CD14-positive monocyte (primary cell): Measurements from ENCODE around the gene NRG3. TPM values are rescaled to one million over a fixed set of nuclear protein-coding genes. Genes with fewer than 3 reads are reported as not detected.

Experiments used
- DNase-seq, 3 donors: peaks; one replicate each; pipeline ENCODE4 v3.0.0-alpha.2; 2011 to 2022
- H2AFZ ChIP-seq: 2 replicates; pipeline ENCODE4 v1.6.0; 2012; ENCODE audit warnings: mild to moderate bottlenecking, low read depth, low read length, inconsistent platforms; ENCODE audit not compliant: insufficient read depth, poor library complexity, severe bottlenecking
- H3K27ac ChIP-seq, 2 donors: 1 replicate in 1 of 2; 2 replicates in 1 of 2; pipeline ENCODE4 v1.5.1; 2012 to 2013; ENCODE audit warnings: low read length in 2 of 2, control low read depth in 1 of 2, inconsistent platforms in 1 of 2, low read depth in 1 of 2, mild to moderate bottlenecking in 1 of 2
- H3K27me3 ChIP-seq, 2 donors: one replicate each; pipeline versions ENCODE4 v1.6.0 to v1.6.1; 2011 to 2013; ENCODE audit warnings: low read length in 2 of 2; ENCODE audit not compliant: control insufficient read depth in 2 of 2, insufficient read depth in 2 of 2
- H3K36me3 ChIP-seq, 2 donors: replicated peaks in 1 of 2; 1 replicate in 1 of 2; 2 replicates in 1 of 2; pipeline versions ENCODE4 v1.5.1 to v1.6.1; 2012 to 2013; ENCODE audit warnings: low read length in 2 of 2, control low read depth in 1 of 2, inconsistent platforms in 1 of 2, mild to moderate bottlenecking in 1 of 2; ENCODE audit not compliant: insufficient read depth in 2 of 2, control insufficient read depth in 1 of 2
- H3K4me1 ChIP-seq, 2 donors: 1 replicate in 1 of 2; 2 replicates in 1 of 2; pipeline versions ENCODE4 v1.5.1 to v1.6.1; 2012 to 2013; ENCODE audit warnings: low read length in 2 of 2, control low read depth in 1 of 2, inconsistent platforms in 1 of 2, mild to moderate bottlenecking in 1 of 2, moderate library complexity in 1 of 2; ENCODE audit not compliant: insufficient read depth in 2 of 2, control insufficient read depth in 1 of 2
- H3K4me2 ChIP-seq: replicated peaks from 2 replicates; pipeline ENCODE3; 2012; ENCODE audit warnings: low read length, moderate library complexity, mild to moderate bottlenecking; ENCODE audit not compliant: poor library complexity, severe bottlenecking; ENCODE audit errors: extremely low read depth
- H3K4me3 ChIP-seq, 3 experiments: fragments of 200-600 bp in 1 of 3; sonication (generic) in 1 of 3; replicated peaks in 1 of 3; 1 replicate in 2 of 3; 2 replicates in 1 of 3; pipeline ENCODE4 v1.5.1; 2011 to 2013; ENCODE audit warnings: low read length in 3 of 3, mild to moderate bottlenecking in 3 of 3, control low read depth in 2 of 3, low read depth in 2 of 3, inconsistent platforms in 1 of 3, moderate library complexity in 1 of 3
- H3K79me2 ChIP-seq: 2 replicates; pipeline ENCODE4 v1.6.0; 2012; ENCODE audit warnings: mild to moderate bottlenecking, control low read depth, inconsistent platforms, low read length, moderate library complexity; ENCODE audit not compliant: insufficient read depth
- H3K9ac ChIP-seq: 2 replicates; pipeline ENCODE4 v1.6.0; 2017; ENCODE audit warnings: low read length, mild to moderate bottlenecking; ENCODE audit not compliant: insufficient read depth, poor library complexity, severe bottlenecking
- H3K9me3 ChIP-seq, 2 donors: replicated peaks in 1 of 2; 1 replicate in 1 of 2; 2 replicates in 1 of 2; pipeline versions ENCODE4 v1.5.1 to v1.6.1; 2012 to 2013; ENCODE audit warnings: low read length in 2 of 2, control low read depth in 1 of 2; ENCODE audit not compliant: control insufficient read depth in 1 of 2, insufficient read depth in 1 of 2
- H4K20me1 ChIP-seq: 2 replicates; pipeline ENCODE4 v1.6.0; 2012; ENCODE audit warnings: mild to moderate bottlenecking, low read length, control low read depth, moderate library complexity; ENCODE audit not compliant: insufficient read depth
- H3K27ac Mint-ChIP-seq, 7 donors: one replicate each; pipeline ENCODE4 v1.8.0; 2020; ENCODE audit warnings: mild to moderate bottlenecking in 7 of 7, mixed read lengths in 7 of 7, moderate library complexity in 6 of 7, inconsistent platforms in 2 of 7
- H3K27me3 Mint-ChIP-seq, 3 donors: one replicate each; pipeline ENCODE4 v1.8.0; 2021 to 2022; ENCODE audit warnings: low read depth in 3 of 3, mild to moderate bottlenecking in 3 of 3, mixed read lengths in 3 of 3, moderate library complexity in 3 of 3, inconsistent platforms in 1 of 3
- H3K36me3 Mint-ChIP-seq, 2 donors: one replicate each; pipeline ENCODE4 v1.8.0; 2020; ENCODE audit warnings: mixed read lengths in 2 of 2, inconsistent platforms in 1 of 2, mild to moderate bottlenecking in 1 of 2
- H3K4me1 Mint-ChIP-seq: one replicate; pipeline ENCODE4 v1.8.0; 2020; ENCODE audit warnings: mild to moderate bottlenecking, mixed read lengths
- H3K4me3 Mint-ChIP-seq, 2 donors: one replicate each; pipeline ENCODE4 v1.8.0; 2020; ENCODE audit warnings: mild to moderate bottlenecking in 2 of 2, mixed read lengths in 2 of 2, moderate library complexity in 1 of 2
- H3K9me3 Mint-ChIP-seq, 7 donors: one replicate each; pipeline ENCODE4 v1.8.0; 2020 to 2022; ENCODE audit warnings: mixed read lengths in 7 of 7, mild to moderate bottlenecking in 6 of 7, moderate library complexity in 6 of 7, inconsistent platforms in 2 of 7
- WGBS: methylation state at CpG from one replicate; pipeline ENCODE4 v1.1.5; 2013; ENCODE audit warnings: missing lambda C conversion rate; ENCODE audit not compliant: insufficient coverage; 5-methylcytosine and 5-hydroxymethylcytosine counted together
- intact Hi-C, 2 donors: fragments of 100-400 bp; cut with micrococcal nuclease; formaldehyde crosslinking; loops; one replicate each; pipeline versions ENCODE4 v1.15.0 to v1.15.1; 2023
- polyA plus RNA-seq, 3 donors: library from polyadenylated mRNA; depleted of rRNA in 1 of 3; unstranded in 2 of 3; stranded (reverse) in 1 of 3; fragments of 300-500 nt in 2 of 3; fragments of >200 nt in 1 of 3; fragmentation: Illumina TruSeq in 2 of 3; gene quantifications; 1 replicate in 2 of 3; 2 replicates in 1 of 3; pipeline ENCODE4 v1.2.3, GENCODE V29; 2012 to 2021
- TF ChIP-seq, protein P1 (sequence below): fragments of 200-600 bp; IDR thresholded peaks from one replicate; pipeline ENCODE4 v1.8.0; 2022; ENCODE audit warnings: antibody characterized with exemption, mild to moderate bottlenecking

Gene NRG3
- polyA plus RNA-seq, 3 donors, result not detected

DNA sequence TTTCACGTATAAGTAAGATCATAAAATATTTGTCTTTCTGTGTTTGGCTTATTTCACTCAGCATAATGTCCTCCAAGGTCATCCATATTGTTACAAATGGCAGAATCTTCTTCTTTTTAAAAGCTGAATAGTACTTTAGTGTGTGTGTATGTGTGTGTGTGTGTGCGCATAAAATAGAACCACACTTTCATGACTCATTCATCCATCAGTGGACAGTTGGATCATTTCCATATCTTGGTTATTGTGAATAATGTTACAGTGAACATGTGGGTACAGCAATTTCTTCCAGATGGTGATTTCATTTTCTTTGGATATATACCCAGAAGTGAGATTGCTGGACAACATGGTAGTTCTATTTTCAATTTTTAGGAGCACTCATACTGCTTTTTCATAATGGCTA is 622.4 kb downstream of the NRG3 start:
- no peaks in the 10 kb centered on the region for H3K36me3 Mint-ChIP-seq
- Histone ChIP-seq H3K36me3 (no peaks in the 10 kb centered on the region), H3K9me3 (no peaks in the 10 kb centered on the region), H3K4me3 (no peak overlapping the region), H3K27ac (no peak overlapping the region), H3K9ac (no peak overlapping the region), H3K4me2 (no peak overlapping the region), H3K27me3 (no peaks in the 10 kb centered on the region), H3K79me2 (no peaks in the 10 kb centered on the region), H3K4me1 (no peaks in the 10 kb centered on the region), H4K20me1 (no peaks in the 10 kb centered on the region), H2AFZ (no peak overlapping the region)
- H3K27me3 Mint-ChIP-seq, result no peaks in the 10 kb centered on the region
- DNase-seq, result no peak
- H3K4me1 Mint-ChIP-seq, result no peaks in the 10 kb centered on the region
- WGBS, result no CpG with 5 or more reads among the region's 2 CpGs
- no peak overlapping the region for H3K4me3 Mint-ChIP-seq
- H3K9me3 Mint-ChIP-seq, result peaks cover 0 to 2% (median 0%) of the 10 kb centered on the region in 7 donors
- no peak overlapping the region for H3K27ac Mint-ChIP-seq
- intact Hi-C loops, result no loop called here
- TF ChIP-seq, protein P1, sequence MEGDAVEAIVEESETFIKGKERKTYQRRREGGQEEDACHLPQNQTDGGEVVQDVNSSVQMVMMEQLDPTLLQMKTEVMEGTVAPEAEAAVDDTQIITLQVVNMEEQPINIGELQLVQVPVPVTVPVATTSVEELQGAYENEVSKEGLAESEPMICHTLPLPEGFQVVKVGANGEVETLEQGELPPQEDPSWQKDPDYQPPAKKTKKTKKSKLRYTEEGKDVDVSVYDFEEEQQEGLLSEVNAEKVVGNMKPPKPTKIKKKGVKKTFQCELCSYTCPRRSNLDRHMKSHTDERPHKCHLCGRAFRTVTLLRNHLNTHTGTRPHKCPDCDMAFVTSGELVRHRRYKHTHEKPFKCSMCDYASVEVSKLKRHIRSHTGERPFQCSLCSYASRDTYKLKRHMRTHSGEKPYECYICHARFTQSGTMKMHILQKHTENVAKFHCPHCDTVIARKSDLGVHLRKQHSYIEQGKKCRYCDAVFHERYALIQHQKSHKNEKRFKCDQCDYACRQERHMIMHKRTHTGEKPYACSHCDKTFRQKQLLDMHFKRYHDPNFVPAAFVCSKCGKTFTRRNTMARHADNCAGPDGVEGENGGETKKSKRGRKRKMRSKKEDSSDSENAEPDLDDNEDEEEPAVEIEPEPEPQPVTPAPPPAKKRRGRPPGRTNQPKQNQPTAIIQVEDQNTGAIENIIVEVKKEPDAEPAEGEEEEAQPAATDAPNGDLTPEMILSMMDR, result no peak

DNA sequence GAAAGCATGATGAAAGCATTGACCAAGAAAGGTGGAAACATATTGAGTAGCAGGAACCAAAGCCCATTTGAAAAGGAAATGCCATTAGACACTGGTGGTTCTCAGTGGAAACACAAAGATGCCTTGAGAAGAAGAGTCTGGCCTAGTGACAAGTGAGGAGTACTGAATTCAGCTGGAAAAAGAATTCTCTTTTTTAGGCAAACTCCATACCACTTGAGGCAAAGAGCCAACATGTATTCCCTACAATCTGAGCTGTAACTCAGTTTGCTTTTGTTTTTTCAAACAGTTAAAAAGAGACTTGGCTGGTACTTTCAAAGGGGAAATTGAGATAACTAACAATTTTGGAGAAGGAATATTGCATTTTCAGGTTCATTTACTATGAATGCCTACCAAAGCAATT is 624.0 kb downstream of the NRG3 start:
- Mint-ChIP-seq H3K4me1 (no peaks in the 10 kb centered on the region), H3K9me3 (peaks cover 0 to 4% (median 0%) of the 10 kb centered on the region in 7 donors), H3K27ac (no peak overlapping the region), H3K27me3 (no peaks in the 10 kb centered on the region), H3K4me3 (no peak overlapping the region), H3K36me3 (no peaks in the 10 kb centered on the region)
- H3K4me1 ChIP-seq, result no peaks in the 10 kb centered on the region
- H3K4me3 ChIP-seq, result no peak overlapping the region
- H3K9ac ChIP-seq, result no peak overlapping the region
- no peak overlapping the region for H3K4me2 ChIP-seq
- H3K79me2 ChIP-seq, result no peaks in the 10 kb centered on the region
- no peak for DNase-seq
- TF ChIP-seq, protein P1, result no peak
- intact Hi-C loops, result no loop called here
- no peaks in the 10 kb centered on the region for H3K27me3 ChIP-seq
- no peaks in the 10 kb centered on the region for H4K20me1 ChIP-seq
- H3K27ac ChIP-seq, result no peak overlapping the region
- H2AFZ ChIP-seq, result no peak overlapping the region
- no peaks in the 10 kb centered on the region for H3K36me3 ChIP-seq
- no peaks in the 10 kb centered on the region for H3K9me3 ChIP-seq
